IMR-90 (cell line): ENCODE measurements around the gene MAMDC4. TPM values are rescaled to one million over a fixed set of nuclear protein-coding genes. Genes with fewer than 3 reads are reported as not detected.

ENCODE experiments used
- ATAC-seq: fragments of 200-7000 bp; cut with Tn5 transposase; 2 replicates; pipeline ENCODE4 v1.9.1; 2020; ENCODE audit warnings: low read depth, mild to moderate bottlenecking, moderate library complexity
- BruUV-seq: library from RNA; stranded (reverse); fragments of 400-500 nt; replicated peaks from 2 replicates; lab custom pipeline; 2021; lab: Mats Ljungman, UMichigan
- CTCF ChIA-PET: fragments of 300-600 bp; formaldehyde crosslinking; extraction: SDS; loops from one replicate; lab custom pipeline; 2021; ENCODE audit warnings: antibody characterized with exemption; lab: Yijun Ruan, JAX
- POLR2A ChIA-PET: fragments of 300-600 bp; sonication (Branson Sonifier 250); formaldehyde crosslinking; loops from one replicate; lab custom pipeline; 2022; ENCODE audit warnings: antibody characterized with exemption; ENCODE audit not compliant: unreplicated experiment; lab: Charles Lee
- DNase-seq: peaks from one replicate; pipeline ENCODE4 v3.0.0; 2013
- H2AFZ ChIP-seq: replicated peaks from 2 replicates; pipeline ENCODE3; 2013; ENCODE audit warnings: low read length, mild to moderate bottlenecking; ENCODE audit not compliant: poor library complexity
- H2AK5ac ChIP-seq: 2 replicates; pipeline ENCODE4 v1.6.1; 2013; ENCODE audit warnings: low read depth, low read length, inconsistent platforms
- H2AK9ac ChIP-seq: replicated peaks from 2 replicates; pipeline ENCODE3; 2013; ENCODE audit warnings: mild to moderate bottlenecking, low read depth, low read length, moderate library complexity; ENCODE audit not compliant: poor library complexity
- H2BK120ac ChIP-seq: 2 replicates; pipeline ENCODE4 v1.6.1; 2013; ENCODE audit warnings: low read depth, low read length, inconsistent platforms
- H2BK15ac ChIP-seq: 3 replicates; pipeline ENCODE4 v1.6.1; 2013; ENCODE audit warnings: low read depth, low read length, inconsistent platforms
- H2BK20ac ChIP-seq: 2 replicates; pipeline ENCODE4 v1.6.1; 2013; ENCODE audit warnings: low read depth, mild to moderate bottlenecking, inconsistent platforms, low read length, moderate library complexity
- H2BK5ac ChIP-seq: 2 replicates; pipeline ENCODE4 v1.6.1; 2013; ENCODE audit warnings: mild to moderate bottlenecking, low read depth, low read length, inconsistent platforms; ENCODE audit not compliant: poor library complexity, severe bottlenecking
- H3K14ac ChIP-seq: replicated peaks from 2 replicates; pipeline ENCODE4 v1.6.1; 2013; ENCODE audit warnings: low read depth, low read length, inconsistent platforms
- H3K18ac ChIP-seq: 2 replicates; pipeline ENCODE4 v1.6.1; 2013; ENCODE audit warnings: low read depth, low read length, control low read depth
- H3K23ac ChIP-seq: 2 replicates; pipeline ENCODE4 v1.6.1; 2013; ENCODE audit warnings: low read depth, low read length, inconsistent platforms
- H3K27ac ChIP-seq: 2 replicates; pipeline ENCODE4 v1.5.1; 2013; ENCODE audit warnings: mild to moderate bottlenecking, control low read depth, low read length; ENCODE audit not compliant: insufficient read depth
- H3K27me3 ChIP-seq: 2 replicates; pipeline ENCODE4 v1.6.1; 2013; ENCODE audit warnings: low read length; ENCODE audit not compliant: control insufficient read depth, insufficient read depth
- H3K36me3 ChIP-seq: 2 replicates; pipeline ENCODE4 v1.6.1; 2013; ENCODE audit warnings: low read length, mixed read lengths; ENCODE audit not compliant: control insufficient read depth, insufficient read depth
- H3K4ac ChIP-seq: 2 replicates; pipeline ENCODE4 v1.6.1; 2013; ENCODE audit warnings: low read depth, low read length, inconsistent platforms
- H3K4me1 ChIP-seq: 2 replicates; pipeline ENCODE4 v1.6.1; 2013; ENCODE audit warnings: low read length, mixed read lengths; ENCODE audit not compliant: control insufficient read depth, insufficient read depth
- H3K4me2 ChIP-seq: 2 replicates; pipeline ENCODE4 v1.6.1; 2013; ENCODE audit warnings: low read depth, mild to moderate bottlenecking, control low read depth, low read length, moderate library complexity
- H3K4me3 ChIP-seq: 2 replicates; pipeline ENCODE4 v1.5.1; 2013; ENCODE audit warnings: low read depth, mild to moderate bottlenecking, control low read depth, low read length, moderate library complexity; ENCODE audit not compliant: insufficient read depth
- H3K56ac ChIP-seq: 2 replicates; pipeline ENCODE4 v1.6.1; 2013; ENCODE audit warnings: low read length, inconsistent platforms; ENCODE audit not compliant: insufficient read depth; ENCODE audit errors: extremely low read depth
- H3K79me1 ChIP-seq, 2 experiments: 2 replicates each; pipeline ENCODE4 v1.6.1; 2013; ENCODE audit warnings: low read length in 2 of 2, inconsistent platforms in 1 of 2, low read depth in 1 of 2
- H3K9ac ChIP-seq: 2 replicates; pipeline ENCODE4 v1.6.1; 2013; ENCODE audit warnings: low read depth, low read length, control low read depth
- H3K9me1 ChIP-seq: 2 replicates; pipeline ENCODE4 v1.6.1; 2013; ENCODE audit warnings: low read length, inconsistent platforms; ENCODE audit not compliant: insufficient read depth
- H3K9me3 ChIP-seq: 2 replicates; pipeline ENCODE4 v1.6.1; 2013; ENCODE audit warnings: low read length; ENCODE audit not compliant: control insufficient read depth, insufficient read depth
- H4K20me1 ChIP-seq: 2 replicates; pipeline ENCODE4 v1.6.1; 2013; ENCODE audit warnings: low read length, inconsistent platforms; ENCODE audit not compliant: insufficient read depth
- H4K5ac ChIP-seq: 2 replicates; pipeline ENCODE4 v1.6.1; 2013; ENCODE audit warnings: mild to moderate bottlenecking, low read depth, low read length, control low read depth
- H4K8ac ChIP-seq, 2 experiments: 2 replicates each; pipeline ENCODE4 v1.6.1; 2013; ENCODE audit warnings: low read depth in 2 of 2, low read length in 2 of 2, control low read depth in 1 of 2, inconsistent platforms in 1 of 2
- H4K91ac ChIP-seq: 2 replicates; pipeline ENCODE4 v1.6.1; 2013; ENCODE audit warnings: low read depth, low read length, inconsistent platforms; ENCODE audit not compliant: insufficient read depth
- BHLHE40 ChIP-seq: fragments of 150-350 bp; IDR thresholded peaks from 2 replicates; pipeline ENCODE4 v1.6.1; 2016; ENCODE audit warnings: mild to moderate bottlenecking, low read depth, low read length
- CEBPB ChIP-seq: IDR thresholded peaks from 2 replicates; pipeline ENCODE4 v1.6.1; 2012; ENCODE audit warnings: low read depth, low read length, improper control_type of control experiment
- CHD1 ChIP-seq: IDR thresholded peaks from 2 replicates; pipeline ENCODE4 v1.6.1; 2012; ENCODE audit warnings: low read depth, low read length, improper control_type of control experiment
- MAZ ChIP-seq: IDR thresholded peaks from 2 replicates; pipeline ENCODE4 v1.6.1; 2012; ENCODE audit warnings: low read depth, mild to moderate bottlenecking, low read length, improper control_type of control experiment, moderate library complexity, borderline replicate concordance
- NFE2L2 ChIP-seq: fragments of 150-350 bp; IDR thresholded peaks from 2 replicates; pipeline ENCODE4 v1.6.1; 2016; ENCODE audit warnings: low read depth, mild to moderate bottlenecking, low read length
- RAD21 ChIP-seq: IDR thresholded peaks from 2 replicates; pipeline ENCODE4 v1.6.1; 2012; ENCODE audit warnings: low read length, improper control_type of control experiment
- RFX5 ChIP-seq: IDR thresholded peaks from 2 replicates; pipeline ENCODE4 v1.8.0; 2012; ENCODE audit warnings: low read depth, mild to moderate bottlenecking, low read length, moderate library complexity
- SMC3 ChIP-seq: fragments of 150-350 bp; IDR thresholded peaks from 2 replicates; pipeline ENCODE4 v1.6.1; 2016; ENCODE audit warnings: low read depth, mild to moderate bottlenecking, antibody characterized with exemption, low read length, moderate library complexity
- WGBS, 2 experiments: methylation state at CpG; one replicate each; pipeline versions ENCODE4 v1.1.5 to v1.1.7; 2013; ENCODE audit warnings: missing lambda C conversion rate in 2 of 2; ENCODE audit not compliant: insufficient read length in 1 of 2; ENCODE audit errors: extremely low coverage in 2 of 2; 5-methylcytosine and 5-hydroxymethylcytosine counted together
- dilution Hi-C: fragments of 300-500 bp; cut with HindIII; formaldehyde crosslinking; loops from one replicate; pipeline ENCODE4 v1.14.3; 2018; ENCODE audit warnings: low sequenced_read_pairs; ENCODE audit not compliant: unreplicated experiment
- in situ Hi-C: fragments of 300-500 bp; cut with MboI; formaldehyde crosslinking; loops from 3 replicates; pipeline ENCODE4 v1.14.3; 2019; ENCODE audit warnings: low sequenced_read_pairs, inconsistent platforms, mixed read lengths
- intact Hi-C: fragments of 100-400 bp; cut with micrococcal nuclease; formaldehyde crosslinking; loops from 2 replicates; pipeline ENCODE4 v1.10.0; 2022
- polyA plus RNA-seq, 3 experiments: library from polyadenylated mRNA; depleted of rRNA; stranded (reverse); fragments of >200 nt; gene quantifications; 2 replicates each; pipeline ENCODE4 v1.2.3, GENCODE V29; 2012; ENCODE audit warnings: low replicate concordance in 1 of 3
- total RNA-seq: library from RNA; depleted of rRNA; stranded (reverse); fragments of >200 nt; gene quantifications from 2 replicates; pipeline ENCODE4 v1.2.3, GENCODE V29; 2012
- TF ChIP-seq, protein P1 (sequence below): conservative IDR thresholded peaks from 2 replicates; pipeline ENCODE4 v1.5.1; 2012; ENCODE audit warnings: mild to moderate bottlenecking, low read depth, low read length, improper control_type of control experiment

MAMDC4 gene
- total and polyA plus RNA-seq, 2 of the 4 experiments (the other 2 are of a cell fraction) = 0.18 to 3.5 TPM

GRCh38 chr9:136835932-136836904 is 15.9 kb upstream of the MAMDC4 start (continued):
- TF ChIP-seq CEBPB (no peak), MAZ (no peak)

GRCh38 chr9:136837146-136837855 is 14.8 kb upstream of the MAMDC4 start:
- no peak overlapping the region for H2AFZ ChIP-seq
- H4K8ac ChIP-seq = no peak overlapping the region
- H3K9me3 ChIP-seq = no peaks in the 10 kb centered on the region
- no peak overlapping the region for H2AK5ac ChIP-seq
- no peak overlapping the region for H2BK5ac ChIP-seq
- WGBS, 2 experiments = 97% methylated on average over 9 of the region's 27 CpGs; no CpG with 5 or more reads in 1 of the 2 experiments
- dilution Hi-C loops = no loop called here
- H3K27ac ChIP-seq = no peak overlapping the region
- peaks cover 7% of the 10 kb centered on the region; the same call in 1 of the 2 replicates for H3K9me1 ChIP-seq
- POLR2A ChIA-PET = no interaction called here
- no TSS peak for BruUV-seq
- H3K79me1 ChIP-seq = peaks cover 0 to 6% of the 10 kb centered on the region in 2 experiments; a peak in 1 of 4 replicates
- no peak overlapping the region for H3K23ac ChIP-seq
- no peak overlapping the region for H3K4ac ChIP-seq
- H3K18ac ChIP-seq = no peak overlapping the region
- no peak overlapping the region for H4K91ac ChIP-seq
- H4K20me1 ChIP-seq = peaks cover 14% of the 10 kb centered on the region
- in situ Hi-C loops = no loop called here
- H2BK15ac ChIP-seq = no peak overlapping the region
- CTCF ChIA-PET = no interaction called here
- no peak overlapping the region for H2AK9ac ChIP-seq
- H4K5ac ChIP-seq = no peak overlapping the region
- DNase-seq (no peak), ATAC-seq (no peak)
- no peak overlapping the region for H3K4me3 ChIP-seq
- H3K4me1 ChIP-seq = peaks cover 9% of the 10 kb centered on the region
- no peak overlapping the region for H3K56ac ChIP-seq
- H2BK20ac ChIP-seq = no peak overlapping the region
- H2BK120ac ChIP-seq = no peak overlapping the region
- intact Hi-C loops = no loop called here
- no peak for TF ChIP-seq NFE2L2
- TF ChIP-seq BHLHE40 = no peak
- TF ChIP-seq SMC3 = no peak
- TF ChIP-seq MAZ = no peak
- TF ChIP-seq RAD21 = no peak
- no peak for TF ChIP-seq CHD1
- no peak for TF ChIP-seq RFX5
- TF ChIP-seq, protein P1, sequence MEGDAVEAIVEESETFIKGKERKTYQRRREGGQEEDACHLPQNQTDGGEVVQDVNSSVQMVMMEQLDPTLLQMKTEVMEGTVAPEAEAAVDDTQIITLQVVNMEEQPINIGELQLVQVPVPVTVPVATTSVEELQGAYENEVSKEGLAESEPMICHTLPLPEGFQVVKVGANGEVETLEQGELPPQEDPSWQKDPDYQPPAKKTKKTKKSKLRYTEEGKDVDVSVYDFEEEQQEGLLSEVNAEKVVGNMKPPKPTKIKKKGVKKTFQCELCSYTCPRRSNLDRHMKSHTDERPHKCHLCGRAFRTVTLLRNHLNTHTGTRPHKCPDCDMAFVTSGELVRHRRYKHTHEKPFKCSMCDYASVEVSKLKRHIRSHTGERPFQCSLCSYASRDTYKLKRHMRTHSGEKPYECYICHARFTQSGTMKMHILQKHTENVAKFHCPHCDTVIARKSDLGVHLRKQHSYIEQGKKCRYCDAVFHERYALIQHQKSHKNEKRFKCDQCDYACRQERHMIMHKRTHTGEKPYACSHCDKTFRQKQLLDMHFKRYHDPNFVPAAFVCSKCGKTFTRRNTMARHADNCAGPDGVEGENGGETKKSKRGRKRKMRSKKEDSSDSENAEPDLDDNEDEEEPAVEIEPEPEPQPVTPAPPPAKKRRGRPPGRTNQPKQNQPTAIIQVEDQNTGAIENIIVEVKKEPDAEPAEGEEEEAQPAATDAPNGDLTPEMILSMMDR = no peak
- H3K9ac ChIP-seq = no peak overlapping the region
- H3K36me3 ChIP-seq = peaks cover 21% of the 10 kb centered on the region
- no peaks in the 10 kb centered on the region for H3K27me3 ChIP-seq
- H3K4me2 ChIP-seq = no peak overlapping the region
- no peak overlapping the region for H3K14ac ChIP-seq
